ENCODE measurements around the gene HES3.

The HES3 gene

DNA sequence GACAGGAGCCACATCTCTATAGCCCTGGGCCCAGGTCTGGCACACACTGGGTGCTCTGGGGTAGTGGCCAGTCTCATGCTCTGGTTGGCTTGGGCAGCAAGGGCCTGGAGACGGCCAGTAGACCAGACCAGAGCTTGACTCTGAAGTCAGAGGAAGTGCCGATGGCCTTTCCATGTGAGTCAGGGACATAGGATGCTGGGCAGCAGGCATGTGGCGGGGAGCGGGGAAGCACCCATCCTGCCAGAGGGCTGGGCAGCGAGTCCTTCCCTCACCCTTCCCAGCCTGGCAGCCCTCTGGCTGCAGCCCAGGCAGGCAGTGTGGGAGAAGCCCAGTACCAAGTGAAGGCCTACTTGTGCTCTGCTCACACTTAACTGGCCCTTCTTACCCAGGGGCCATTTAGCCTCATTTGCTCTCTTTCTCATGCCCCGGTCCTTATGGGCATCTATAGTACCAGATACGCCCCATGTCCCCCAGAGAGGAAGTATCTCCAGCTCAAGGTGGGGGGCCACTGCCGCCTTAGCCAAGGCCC is 13.6 kb downstream of the HES3 start:
- Histone ChIP-seq H3K4me3 (ENCODE audit: low read depth, low read length) (no peak overlapping the region), H3K27me3 (ENCODE audit: control insufficient read depth, insufficient read depth, low read length) (peaks cover 29% of the 10 kb centered on the region), H3K4me1 (ENCODE audit: control insufficient read depth, insufficient read depth, low read length) (peaks cover 3% of the 10 kb centered on the region; the same call in 1 of the 2 replicates), H3K27ac (ENCODE audit: low read depth, low read length) (no peak overlapping the region), H3K36me3 (ENCODE audit: control insufficient read depth, insufficient read depth, low read length) (peaks cover 3% of the 10 kb centered on the region; the same call in 1 of the 2 replicates), H3K9ac (ENCODE audit: low read depth, low read length) (no peak overlapping the region), H3K9me3 (ENCODE audit: control insufficient read depth, insufficient read depth, low read length) (no peaks in the 10 kb centered on the region)

DNA sequence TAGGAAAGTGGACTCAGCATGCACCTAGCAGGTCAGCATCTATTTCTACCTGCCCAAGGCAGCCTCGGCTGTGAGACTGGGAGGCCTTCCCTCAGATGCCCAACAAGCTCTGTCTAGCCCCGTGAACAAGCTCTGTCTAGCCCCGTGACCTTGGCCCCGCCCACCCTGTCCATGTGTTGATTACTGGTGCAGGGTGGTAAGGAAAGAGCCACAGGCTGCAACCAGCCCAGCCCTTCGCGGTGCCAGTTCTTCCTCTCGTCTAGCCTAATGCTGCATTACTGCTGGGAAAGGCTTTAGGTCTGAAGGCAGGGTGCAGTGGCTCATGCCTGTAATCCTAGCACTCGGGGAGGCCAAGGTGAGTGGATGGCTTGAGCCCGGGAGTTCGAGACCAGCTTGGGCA is 14.7 kb downstream of the HES3 start:
- H3K9me3 ChIP-seq (ENCODE audit: control insufficient read depth, insufficient read depth, low read length): no peaks in the 10 kb centered on the region
- H3K27ac ChIP-seq (ENCODE audit: low read depth, low read length): no peak overlapping the region
- no peak overlapping the region for H3K4me3 ChIP-seq (ENCODE audit: low read depth, low read length)
- no peak overlapping the region for H3K9ac ChIP-seq (ENCODE audit: low read depth, low read length)
- H3K4me1 ChIP-seq (ENCODE audit: control insufficient read depth, insufficient read depth, low read length): peaks cover 3% of the 10 kb centered on the region; the same call in 1 of the 2 replicates
- peaks cover 3% of the 10 kb centered on the region; the same call in 1 of the 2 replicates for H3K36me3 ChIP-seq (ENCODE audit: control insufficient read depth, insufficient read depth, low read length)
- peaks cover 29% of the 10 kb centered on the region for H3K27me3 ChIP-seq (ENCODE audit: control insufficient read depth, insufficient read depth, low read length)

DNA sequence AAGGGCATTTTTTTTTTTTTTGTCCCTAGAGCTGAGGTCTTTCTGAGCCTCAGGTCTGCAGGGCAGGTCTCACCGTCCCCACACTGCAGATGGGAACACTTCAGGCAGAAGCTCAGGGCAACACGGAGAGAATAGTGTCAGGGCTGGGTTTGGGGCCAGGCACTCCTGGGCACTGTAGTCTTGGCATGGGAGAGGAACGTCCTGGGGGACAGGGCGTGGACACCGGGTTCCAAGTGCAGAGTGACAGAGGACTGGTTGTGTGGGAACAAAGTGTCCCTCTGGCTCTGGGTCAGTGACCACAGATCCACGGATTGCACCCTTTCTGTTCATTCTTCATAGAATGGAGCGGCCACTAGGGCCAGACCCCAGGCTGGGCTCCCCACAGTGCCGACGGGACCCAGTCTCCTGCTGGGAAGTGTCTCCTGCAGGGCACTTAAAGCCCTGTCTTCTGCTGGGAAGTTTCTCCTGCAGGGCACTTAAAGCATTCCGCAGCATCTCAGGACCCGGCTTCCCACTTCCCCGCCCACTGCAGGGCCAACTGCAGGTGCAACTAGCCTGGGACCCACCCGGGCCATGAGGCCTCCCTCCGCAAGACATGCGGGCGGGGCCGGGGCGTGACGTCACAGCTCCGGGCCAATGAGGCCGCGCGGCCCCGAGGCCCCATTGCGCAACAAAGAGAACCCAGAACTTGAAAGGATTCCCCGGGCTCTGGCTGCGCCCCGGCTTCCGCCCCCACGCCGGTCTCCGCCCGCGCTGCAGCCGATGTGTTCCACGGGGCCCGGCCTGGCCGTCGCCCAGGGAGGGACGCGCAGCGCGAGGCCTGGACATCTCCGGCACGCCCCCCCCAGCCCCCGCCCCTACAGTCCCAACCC is 15.7 kb downstream of the HES3 start:
- Histone ChIP-seq H3K9ac (ENCODE audit: low read depth, low read length) (no peak overlapping the region), H3K27ac (ENCODE audit: low read depth, low read length) (no peak overlapping the region), H3K4me1 (ENCODE audit: control insufficient read depth, insufficient read depth, low read length) (peaks cover 3% of the 10 kb centered on the region; the same call in 1 of the 2 replicates), H3K9me3 (ENCODE audit: control insufficient read depth, insufficient read depth, low read length) (no peaks in the 10 kb centered on the region), H3K27me3 (ENCODE audit: control insufficient read depth, insufficient read depth, low read length) (peaks cover 29% of the 10 kb centered on the region), H3K4me3 (ENCODE audit: low read depth, low read length) (peak overlapping the region; percentile 69), H3K36me3 (ENCODE audit: control insufficient read depth, insufficient read depth, low read length) (no peaks in the 10 kb centered on the region)

DNA sequence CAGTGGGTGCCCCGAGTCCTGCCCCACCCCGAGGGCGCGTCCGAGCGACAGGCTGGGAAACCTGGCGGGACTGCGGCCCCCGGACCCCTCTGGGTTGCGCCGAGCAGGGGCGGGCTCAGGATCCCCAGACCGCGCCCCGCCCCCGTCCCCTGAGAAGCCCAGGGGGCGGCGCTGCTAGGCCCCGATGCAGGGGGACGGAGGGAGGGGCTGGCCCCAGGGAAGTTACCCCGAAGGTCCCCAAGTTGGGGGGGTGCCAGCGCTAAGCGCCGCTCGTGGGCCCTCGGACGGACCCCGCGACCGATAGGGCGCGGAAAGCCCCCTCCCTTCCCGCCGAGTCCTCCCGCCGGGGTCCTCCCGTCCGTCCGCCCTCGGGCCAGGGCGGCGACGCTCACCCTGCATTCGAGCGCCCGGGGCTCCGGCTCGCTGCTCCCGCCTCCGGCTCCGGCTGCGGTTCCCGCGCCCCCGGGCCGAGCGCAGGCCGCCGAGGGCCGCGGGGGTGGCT is 16.5 kb downstream of the HES3 start:
- H3K36me3 ChIP-seq (ENCODE audit: control insufficient read depth, insufficient read depth, low read length): no peaks in the 10 kb centered on the region
- peak overlapping the region; percentile 69 for H3K4me3 ChIP-seq (ENCODE audit: low read depth, low read length)
- no peak overlapping the region for H3K27ac ChIP-seq (ENCODE audit: low read depth, low read length)
- H3K4me1 ChIP-seq (ENCODE audit: control insufficient read depth, insufficient read depth, low read length): peaks cover 3% of the 10 kb centered on the region; the same call in 1 of the 2 replicates
- H3K9me3 ChIP-seq (ENCODE audit: control insufficient read depth, insufficient read depth, low read length): no peaks in the 10 kb centered on the region
- no peak overlapping the region for H3K9ac ChIP-seq (ENCODE audit: low read depth, low read length)
- peaks cover 29% of the 10 kb centered on the region for H3K27me3 ChIP-seq (ENCODE audit: control insufficient read depth, insufficient read depth, low read length)

DNA sequence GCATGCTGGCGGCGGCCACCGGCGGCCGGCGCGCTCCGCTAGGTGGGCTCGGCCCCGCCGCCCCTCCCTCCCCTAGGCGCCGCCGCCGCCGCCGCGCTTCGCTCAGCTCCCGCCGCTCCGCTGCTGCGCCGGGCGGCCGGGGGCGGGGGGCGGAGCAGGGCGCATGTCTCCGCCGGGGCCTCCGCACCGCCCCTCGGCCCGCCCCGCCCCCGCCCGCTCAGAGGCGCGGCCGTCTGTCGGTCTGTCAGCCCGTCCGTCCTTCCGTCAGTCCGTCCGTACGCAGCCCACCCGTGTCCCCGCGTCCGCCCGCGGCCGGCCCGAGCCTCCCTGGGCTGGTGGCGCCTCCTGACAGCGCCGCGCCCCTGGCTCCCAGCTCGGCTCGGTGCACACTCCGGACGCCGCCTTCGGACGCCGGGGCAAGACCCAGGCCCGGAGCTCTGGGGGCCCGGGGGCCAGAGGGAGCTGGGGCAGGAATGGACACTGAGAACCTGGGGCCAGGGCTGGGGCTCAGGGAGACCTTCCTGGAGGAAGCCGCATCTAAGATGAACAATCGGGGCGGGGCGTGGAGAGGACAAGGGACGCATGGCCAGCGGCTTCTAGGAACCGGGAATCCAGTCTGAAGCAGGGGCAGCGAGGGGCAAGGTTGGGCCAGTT is 17.1 kb downstream of the HES3 start, which contains the start of gene GPR153:
Gene GPR153, minus strand, starts transcription at position 138 of the 654 bp plus-strand sequence. CDS start 6,193 bp downstream, outside the sequence.
- peaks cover 29% of the 10 kb centered on the region for H3K27me3 ChIP-seq (ENCODE audit: control insufficient read depth, insufficient read depth, low read length)
- H3K36me3 ChIP-seq (ENCODE audit: control insufficient read depth, insufficient read depth, low read length): no peaks in the 10 kb centered on the region
- H3K27ac ChIP-seq (ENCODE audit: low read depth, low read length): no peak within 1 kb of the TSS
- no peaks in the 10 kb centered on the region for H3K9me3 ChIP-seq (ENCODE audit: control insufficient read depth, insufficient read depth, low read length)
- H3K9ac ChIP-seq (ENCODE audit: low read depth, low read length): no peak within 1 kb of the TSS
- peak within 1 kb of the TSS; percentile 69 for H3K4me3 ChIP-seq (ENCODE audit: low read depth, low read length)
- H3K4me1 ChIP-seq (ENCODE audit: control insufficient read depth, insufficient read depth, low read length): peaks cover 3% of the 10 kb centered on the region; the same call in 1 of the 2 replicates

DNA sequence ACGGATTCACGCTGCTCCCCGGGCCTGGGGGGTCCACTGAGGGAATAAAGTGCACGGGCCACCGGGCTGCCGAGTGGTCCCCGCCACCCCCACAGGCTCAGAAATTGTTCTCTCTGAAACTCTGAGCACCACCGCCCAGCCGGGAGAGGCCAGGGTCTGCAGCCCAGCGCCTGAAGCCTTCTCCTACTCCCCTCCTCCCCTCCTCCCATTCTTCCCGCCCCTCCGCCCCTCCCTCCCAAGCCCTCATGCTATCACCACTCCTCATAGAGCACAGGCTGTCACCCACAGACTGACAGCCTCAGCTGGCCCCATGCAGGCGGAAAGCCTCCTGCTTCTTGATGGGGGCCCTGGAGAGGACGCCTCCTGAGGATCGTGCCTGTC is 17.6 kb downstream of the HES3 start:
- peaks cover 3% of the 10 kb centered on the region; the same call in 1 of the 2 replicates for H3K4me1 ChIP-seq (ENCODE audit: control insufficient read depth, insufficient read depth, low read length)
- no peaks in the 10 kb centered on the region for H3K36me3 ChIP-seq (ENCODE audit: control insufficient read depth, insufficient read depth, low read length)
- no peaks in the 10 kb centered on the region for H3K9me3 ChIP-seq (ENCODE audit: control insufficient read depth, insufficient read depth, low read length)
- H3K4me3 ChIP-seq (ENCODE audit: low read depth, low read length): peak overlapping the region; percentile 69; the same call in 1 of the 2 replicates
- H3K9ac ChIP-seq (ENCODE audit: low read depth, low read length): no peak overlapping the region
- no peak overlapping the region for H3K27ac ChIP-seq (ENCODE audit: low read depth, low read length)
- H3K27me3 ChIP-seq (ENCODE audit: control insufficient read depth, insufficient read depth, low read length): peaks cover 29% of the 10 kb centered on the region

DNA sequence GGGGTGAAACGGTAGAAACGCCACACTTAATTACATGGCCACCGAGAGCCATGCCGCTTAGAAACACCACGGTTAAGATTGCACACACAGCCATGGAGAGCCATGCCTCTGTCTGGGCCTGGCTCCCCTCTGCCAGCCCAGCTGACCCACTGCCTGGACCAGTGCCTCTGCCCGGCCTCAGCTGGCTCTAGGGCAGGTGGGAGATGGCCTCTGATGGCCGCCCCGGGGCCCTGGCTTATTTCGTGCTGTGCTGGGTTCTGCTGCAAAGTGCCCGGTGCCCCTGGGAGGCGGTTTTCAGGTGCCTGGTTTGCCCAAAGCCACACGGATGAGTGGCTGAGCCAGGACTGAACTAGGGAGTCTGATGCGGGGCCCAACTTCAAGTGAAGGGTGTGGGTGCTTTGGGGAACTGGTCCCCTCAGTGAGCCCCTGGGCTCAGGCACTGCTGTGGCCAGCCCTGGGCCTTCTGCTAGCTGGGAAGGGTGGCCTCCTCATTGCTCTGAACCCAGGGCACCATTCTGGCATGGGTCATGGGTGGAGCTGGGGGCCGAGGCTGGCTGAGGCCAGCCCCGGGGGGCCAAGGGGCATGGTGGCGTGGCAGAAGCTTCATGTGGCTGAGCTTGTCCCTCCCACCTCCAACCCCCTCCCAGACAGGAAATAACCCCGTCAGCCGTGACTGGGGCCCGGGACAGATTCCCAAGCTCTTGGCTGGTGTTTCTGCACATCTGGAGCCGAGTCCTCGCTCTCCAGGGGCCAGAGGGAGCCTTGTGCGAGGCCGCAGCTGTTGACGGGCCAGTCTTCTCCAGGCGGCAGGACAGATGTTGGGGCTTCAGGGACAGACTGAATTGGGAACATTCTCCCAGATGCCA is 18.8 kb downstream of the HES3 start:
- H3K4me3 ChIP-seq (ENCODE audit: low read depth, low read length): no peak overlapping the region

DNA sequence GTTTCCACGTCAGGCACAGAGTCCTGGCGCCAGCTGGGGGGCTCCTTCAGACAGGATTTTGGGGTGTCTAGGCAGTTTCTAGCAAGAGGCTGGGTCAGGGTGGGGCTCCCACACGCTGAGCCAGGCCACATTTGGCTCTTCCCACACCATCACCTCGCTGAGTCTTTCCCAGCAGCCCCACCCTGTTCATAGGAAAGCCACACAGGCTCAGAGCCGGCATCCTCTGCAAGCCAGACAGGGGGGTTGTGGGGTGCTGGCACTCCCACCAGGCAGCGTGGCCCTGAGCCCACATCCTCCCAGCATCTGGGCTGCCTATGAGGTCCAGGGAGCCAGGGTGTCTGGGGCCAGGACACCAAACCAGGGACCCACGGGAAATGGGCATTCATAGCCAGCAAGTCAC is 19.7 kb downstream of the HES3 start:
- Histone ChIP-seq H3K4me1 (ENCODE audit: control insufficient read depth, insufficient read depth, low read length) (peaks cover 3% of the 10 kb centered on the region; the same call in 1 of the 2 replicates), H3K27me3 (ENCODE audit: control insufficient read depth, insufficient read depth, low read length) (peaks cover 27% of the 10 kb centered on the region), H3K36me3 (ENCODE audit: control insufficient read depth, insufficient read depth, low read length) (no peaks in the 10 kb centered on the region), H3K27ac (ENCODE audit: low read depth, low read length) (no peak overlapping the region), H3K9ac (ENCODE audit: low read depth, low read length) (no peak overlapping the region), H3K9me3 (ENCODE audit: control insufficient read depth, insufficient read depth, low read length) (no peaks in the 10 kb centered on the region), H3K4me3 (ENCODE audit: low read depth, low read length) (no peak overlapping the region)

More for the DNA sequence above, 18.8 kb downstream of the HES3 start:
- Histone ChIP-seq H3K27ac (ENCODE audit: low read depth, low read length) (no peak overlapping the region), H3K4me1 (ENCODE audit: control insufficient read depth, insufficient read depth, low read length) (peaks cover 3% of the 10 kb centered on the region; the same call in 1 of the 2 replicates), H3K9me3 (ENCODE audit: control insufficient read depth, insufficient read depth, low read length) (no peaks in the 10 kb centered on the region), H3K36me3 (ENCODE audit: control insufficient read depth, insufficient read depth, low read length) (no peaks in the 10 kb centered on the region), H3K9ac (ENCODE audit: low read depth, low read length) (no peak overlapping the region), H3K27me3 (ENCODE audit: control insufficient read depth, insufficient read depth, low read length) (peaks cover 29% of the 10 kb centered on the region)

DNA sequence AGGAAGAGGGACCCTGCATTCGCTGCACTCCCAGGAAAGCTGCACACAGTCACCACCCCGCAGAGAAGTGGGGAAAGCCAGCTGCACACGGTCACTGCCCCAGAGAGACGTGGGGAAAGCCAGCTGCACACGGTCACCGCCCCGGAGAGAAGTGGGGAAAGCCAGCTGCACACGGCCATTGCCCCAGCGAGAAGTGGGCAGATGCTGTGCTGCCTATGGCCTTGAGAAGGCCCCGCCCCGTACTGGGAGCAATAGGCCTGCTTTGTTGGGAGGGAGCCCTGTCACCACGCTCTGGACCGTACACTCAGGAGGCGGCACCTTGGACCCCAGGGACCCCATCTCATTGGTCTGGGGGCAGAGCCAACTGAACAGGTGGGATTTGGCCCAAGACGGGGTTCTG is 21.2 kb downstream of the HES3 start:
- H3K9ac ChIP-seq (ENCODE audit: low read depth, low read length): no peak overlapping the region
- H3K36me3 ChIP-seq (ENCODE audit: control insufficient read depth, insufficient read depth, low read length): no peaks in the 10 kb centered on the region
- H3K27me3 ChIP-seq (ENCODE audit: control insufficient read depth, insufficient read depth, low read length): peaks cover 15% of the 10 kb centered on the region
- no peaks in the 10 kb centered on the region for H3K4me1 ChIP-seq (ENCODE audit: control insufficient read depth, insufficient read depth, low read length)
- H3K9me3 ChIP-seq (ENCODE audit: control insufficient read depth, insufficient read depth, low read length): no peaks in the 10 kb centered on the region
- no peak overlapping the region for H3K4me3 ChIP-seq (ENCODE audit: low read depth, low read length)
- no peak overlapping the region for H3K27ac ChIP-seq (ENCODE audit: low read depth, low read length)

DNA sequence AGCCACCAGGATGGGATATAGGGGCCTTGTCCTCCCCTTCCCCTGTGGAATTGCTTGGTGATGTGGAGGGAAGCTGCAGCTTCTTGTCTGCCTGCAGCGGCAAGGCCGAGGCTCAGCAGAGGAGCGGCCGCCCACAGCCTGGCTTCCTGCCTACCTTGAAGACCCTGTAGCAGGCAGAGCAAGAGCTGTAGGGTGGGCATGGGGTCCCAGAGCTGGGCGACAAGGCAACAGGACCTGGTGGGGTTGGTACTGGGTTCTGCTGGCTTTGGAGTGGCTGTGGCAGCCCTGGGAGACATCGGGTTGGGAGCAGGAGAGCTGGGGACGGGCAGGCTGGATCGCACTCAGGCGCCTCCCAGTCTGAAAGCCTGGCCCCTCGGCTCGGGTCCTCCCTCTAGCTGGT is 22.7 kb downstream of the HES3 start:
- Histone ChIP-seq H3K36me3 (ENCODE audit: control insufficient read depth, insufficient read depth, low read length) (no peaks in the 10 kb centered on the region), H3K4me3 (ENCODE audit: low read depth, low read length) (no peak overlapping the region), H3K27me3 (ENCODE audit: control insufficient read depth, insufficient read depth, low read length) (peaks cover 9% of the 10 kb centered on the region), H3K27ac (ENCODE audit: low read depth, low read length) (no peak overlapping the region), H3K4me1 (ENCODE audit: control insufficient read depth, insufficient read depth, low read length) (no peaks in the 10 kb centered on the region), H3K9me3 (ENCODE audit: control insufficient read depth, insufficient read depth, low read length) (no peaks in the 10 kb centered on the region), H3K9ac (ENCODE audit: low read depth, low read length) (no peak overlapping the region)
